ENCODE data around the gene GCSAM. TPM values are rescaled to one million over a fixed set of nuclear protein-coding genes. Genes with fewer than 3 reads are reported as not detected.

The GCSAM gene
- total and polyA plus RNA-seq, 3 donors from 2014 or later, result 0.06 to 0.63 (median 0.42) TPM

GRCh38 chr3:112136046-112136445, 3.0 kb upstream of the GCSAM start:
- H3K9me3 ChIP-seq, result no peaks in the 10 kb centered on the region
- DNase-seq, result no peak
- intact Hi-C loops (cut with DNase I; ENCODE audit: low total_unique reads), result no loop called here
- TF ChIP-seq POLR2A (IDR thresholded peaks at IDR 0.05), result no peak
- TF ChIP-seq, protein P1, sequence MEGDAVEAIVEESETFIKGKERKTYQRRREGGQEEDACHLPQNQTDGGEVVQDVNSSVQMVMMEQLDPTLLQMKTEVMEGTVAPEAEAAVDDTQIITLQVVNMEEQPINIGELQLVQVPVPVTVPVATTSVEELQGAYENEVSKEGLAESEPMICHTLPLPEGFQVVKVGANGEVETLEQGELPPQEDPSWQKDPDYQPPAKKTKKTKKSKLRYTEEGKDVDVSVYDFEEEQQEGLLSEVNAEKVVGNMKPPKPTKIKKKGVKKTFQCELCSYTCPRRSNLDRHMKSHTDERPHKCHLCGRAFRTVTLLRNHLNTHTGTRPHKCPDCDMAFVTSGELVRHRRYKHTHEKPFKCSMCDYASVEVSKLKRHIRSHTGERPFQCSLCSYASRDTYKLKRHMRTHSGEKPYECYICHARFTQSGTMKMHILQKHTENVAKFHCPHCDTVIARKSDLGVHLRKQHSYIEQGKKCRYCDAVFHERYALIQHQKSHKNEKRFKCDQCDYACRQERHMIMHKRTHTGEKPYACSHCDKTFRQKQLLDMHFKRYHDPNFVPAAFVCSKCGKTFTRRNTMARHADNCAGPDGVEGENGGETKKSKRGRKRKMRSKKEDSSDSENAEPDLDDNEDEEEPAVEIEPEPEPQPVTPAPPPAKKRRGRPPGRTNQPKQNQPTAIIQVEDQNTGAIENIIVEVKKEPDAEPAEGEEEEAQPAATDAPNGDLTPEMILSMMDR (IDR thresholded peaks at IDR 0.05), result no peak
- 71 to 76% methylated on average over 1 of the region's 1 CpG for WGBS, 2 donors
- H3K4me1 ChIP-seq, result peaks cover 3% of the 10 kb centered on the region
- no peak overlapping the region for H3K27ac ChIP-seq
- H3K36me3 ChIP-seq (ENCODE audit: low read depth, missing control alignments), result no peaks in the 10 kb centered on the region
- no peaks in the 10 kb centered on the region for H3K27me3 ChIP-seq
- no peak overlapping the region for H3K4me3 ChIP-seq

GRCh38 chr3:112134335-112135124, 1.5 kb upstream of the GCSAM start:
- intact Hi-C loops (cut with DNase I; ENCODE audit: low total_unique reads), result no loop called here
- no peak for DNase-seq
- Histone ChIP-seq H3K9me3 (no peaks in the 10 kb centered on the region), H3K36me3 (ENCODE audit: low read depth, missing control alignments) (no peaks in the 10 kb centered on the region), H3K27ac (no peak overlapping the region), H3K27me3 (no peaks in the 10 kb centered on the region), H3K4me1 (peaks cover 3% of the 10 kb centered on the region), H3K4me3 (no peak overlapping the region)
- TF ChIP-seq, protein P1 (IDR thresholded peaks at IDR 0.05), result no peak
- no peak for TF ChIP-seq POLR2A (IDR thresholded peaks at IDR 0.05)
- 72 to 74% methylated on average over 8 of the region's 8 CpGs for WGBS, 2 donors

DNA sequence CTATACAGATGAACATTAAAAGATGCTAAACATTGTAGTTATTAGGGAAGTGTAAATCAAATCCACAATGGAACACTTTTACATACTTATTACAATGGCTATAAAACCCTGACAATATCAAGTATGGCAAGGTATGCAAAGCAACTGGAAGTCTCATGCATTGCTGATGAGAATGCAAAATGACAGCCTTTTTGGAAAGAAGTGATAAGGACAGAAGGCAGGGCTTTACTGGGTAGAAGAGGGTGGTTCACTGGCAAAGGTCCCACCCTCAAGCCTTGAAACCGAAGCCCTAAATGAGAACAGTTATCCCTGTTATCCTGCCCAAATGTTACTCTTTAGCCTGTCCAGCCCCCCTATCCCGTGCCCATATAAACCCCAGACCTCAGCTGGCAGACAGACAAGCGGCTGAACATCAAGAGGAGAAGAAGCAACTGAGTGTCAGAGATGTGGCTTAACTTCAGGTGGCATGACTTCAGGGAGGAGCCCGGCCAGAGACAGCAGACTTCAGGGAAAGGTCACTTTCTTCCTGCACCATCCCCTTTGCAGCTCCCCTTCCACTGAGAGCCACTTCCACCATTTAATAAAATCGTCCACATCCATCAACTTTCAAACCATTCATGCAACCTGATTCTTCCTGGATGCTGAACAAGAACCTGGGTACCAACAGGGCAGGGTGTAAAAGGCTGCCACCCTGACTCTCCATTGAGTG, 732 bp upstream of the GCSAM start:
- TF ChIP-seq, protein P1 (IDR thresholded peaks at IDR 0.05), result no peak
- no peak for TF ChIP-seq POLR2A (IDR thresholded peaks at IDR 0.05)
- WGBS, 2 donors, result 74 to 79% methylated on average over 5 of the region's 5 CpGs
- no peak for DNase-seq
- Histone ChIP-seq H3K27ac (no peak overlapping the region), H3K36me3 (ENCODE audit: low read depth, missing control alignments) (no peaks in the 10 kb centered on the region), H3K4me1 (peaks cover 3% of the 10 kb centered on the region), H3K4me3 (no peak overlapping the region), H3K9me3 (no peaks in the 10 kb centered on the region), H3K27me3 (no peaks in the 10 kb centered on the region)
- intact Hi-C loops (cut with DNase I; ENCODE audit: low total_unique reads), result no loop called here

DNA sequence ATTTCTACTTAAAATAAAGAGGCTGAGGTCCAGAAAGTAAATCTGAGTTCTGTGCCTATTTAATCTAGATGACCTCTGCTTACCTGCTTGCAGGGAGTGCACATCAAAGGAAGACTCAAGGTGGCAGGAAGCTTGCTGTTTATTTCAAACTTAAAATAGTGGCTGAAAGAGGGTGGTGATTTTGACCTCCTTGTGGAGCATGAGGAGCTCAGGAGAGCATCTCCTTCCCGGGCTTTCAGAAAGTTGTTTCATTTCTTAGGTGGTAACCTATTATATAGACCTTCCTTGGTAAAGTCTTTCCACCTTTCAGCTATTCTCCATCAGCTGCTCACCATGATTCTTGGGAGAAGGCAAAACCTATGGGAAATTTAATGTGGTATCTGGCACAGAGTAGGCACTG, 494 bp downstream of the GCSAM start:
- Histone ChIP-seq H3K27ac (no peak overlapping the region), H3K4me3 (no peak overlapping the region), H3K36me3 (ENCODE audit: low read depth, missing control alignments) (no peaks in the 10 kb centered on the region), H3K9me3 (no peaks in the 10 kb centered on the region), H3K4me1 (no peaks in the 10 kb centered on the region), H3K27me3 (no peaks in the 10 kb centered on the region)
- TF ChIP-seq, protein P1 (IDR thresholded peaks at IDR 0.05), result no peak
- TF ChIP-seq POLR2A (IDR thresholded peaks at IDR 0.05), result no peak
- no peak for DNase-seq
- intact Hi-C loops (cut with DNase I; ENCODE audit: low total_unique reads), result no loop called here
- 81 to 100% methylated on average over 1 of the region's 1 CpG for WGBS, 2 donors

Data from testis (tissue), 3 donors.